Measurements from ENCODE around the gene NABP2. TPM values are rescaled to one million over a fixed set of nuclear protein-coding genes. Genes with fewer than 3 reads are reported as not detected.
"Not testable (repeated sequence)": the region's sequence is repeated elsewhere in the genome, so short reads cannot be mapped to it uniquely, and the experiment has no call there.

Gene NABP2
- total RNA-seq, 1 donor from 2014 or later, result 40.0 TPM

DNA sequence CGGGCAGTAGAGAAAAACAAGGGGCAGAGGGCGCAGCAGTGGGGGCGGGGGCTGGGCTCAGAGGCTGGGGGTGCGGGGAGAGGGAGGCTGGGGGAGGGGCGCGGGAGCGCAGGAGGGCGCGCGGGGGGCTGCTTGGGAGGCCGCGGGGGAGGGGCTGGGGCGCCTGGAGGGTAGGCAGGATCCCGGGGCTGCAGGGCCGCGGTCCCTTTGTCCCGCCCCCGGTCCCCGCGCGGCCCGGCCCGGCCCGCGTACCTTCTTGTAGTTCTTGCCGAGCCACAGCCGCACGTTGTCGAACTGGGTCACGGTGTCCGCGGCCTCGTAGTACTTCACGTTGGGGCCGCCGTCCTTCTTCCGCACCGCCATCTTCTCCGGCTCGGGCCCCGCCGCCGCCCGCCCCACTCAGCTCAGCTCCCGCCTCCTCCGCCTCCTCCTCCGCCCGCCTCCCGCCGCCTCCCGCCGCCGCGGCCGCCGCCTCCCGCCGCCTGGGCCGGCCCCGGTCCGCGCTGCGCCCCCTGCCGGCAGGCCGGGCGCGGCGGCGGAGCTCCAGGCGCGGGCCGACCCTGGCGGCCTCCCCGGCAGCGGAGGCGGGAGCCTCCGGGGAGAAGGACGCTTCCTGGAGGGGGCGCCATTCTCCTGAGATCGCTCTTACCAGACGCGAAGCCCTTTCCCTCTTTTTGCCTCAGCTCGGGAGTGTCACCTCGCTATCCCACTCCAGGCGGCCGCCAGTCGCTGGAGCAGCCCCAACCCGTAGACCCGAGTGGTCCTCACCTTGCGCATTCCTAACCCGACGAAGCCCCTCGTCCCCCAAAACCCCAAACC is 34.8 kb upstream of the NABP2 start, which contains the start of gene SMARCC2:
Gene SMARCC2 (minus strand): TSS at position 385 of the 819 bp plus-strand sequence. CDS start 22 bp downstream, at position 363.
- H3K4me3 Mint-ChIP-seq, result peak within 1 kb of the TSS; percentile 99
- H3K27me3 Mint-ChIP-seq, result peaks cover 7% of the 10 kb centered on the region
- H3K9me3 Mint-ChIP-seq, result no peaks in the 10 kb centered on the region
- peak; percentile 95 for DNase-seq (ENCODE audit: extremely low spot score, unreplicated experiment)
- H3K27ac Mint-ChIP-seq, result peak within 1 kb of the TSS; percentile 99
- H3K4me1 Mint-ChIP-seq (ENCODE audit: unreplicated experiment), result peaks cover 26% of the 10 kb centered on the region
- TF ChIP-seq, protein P1, sequence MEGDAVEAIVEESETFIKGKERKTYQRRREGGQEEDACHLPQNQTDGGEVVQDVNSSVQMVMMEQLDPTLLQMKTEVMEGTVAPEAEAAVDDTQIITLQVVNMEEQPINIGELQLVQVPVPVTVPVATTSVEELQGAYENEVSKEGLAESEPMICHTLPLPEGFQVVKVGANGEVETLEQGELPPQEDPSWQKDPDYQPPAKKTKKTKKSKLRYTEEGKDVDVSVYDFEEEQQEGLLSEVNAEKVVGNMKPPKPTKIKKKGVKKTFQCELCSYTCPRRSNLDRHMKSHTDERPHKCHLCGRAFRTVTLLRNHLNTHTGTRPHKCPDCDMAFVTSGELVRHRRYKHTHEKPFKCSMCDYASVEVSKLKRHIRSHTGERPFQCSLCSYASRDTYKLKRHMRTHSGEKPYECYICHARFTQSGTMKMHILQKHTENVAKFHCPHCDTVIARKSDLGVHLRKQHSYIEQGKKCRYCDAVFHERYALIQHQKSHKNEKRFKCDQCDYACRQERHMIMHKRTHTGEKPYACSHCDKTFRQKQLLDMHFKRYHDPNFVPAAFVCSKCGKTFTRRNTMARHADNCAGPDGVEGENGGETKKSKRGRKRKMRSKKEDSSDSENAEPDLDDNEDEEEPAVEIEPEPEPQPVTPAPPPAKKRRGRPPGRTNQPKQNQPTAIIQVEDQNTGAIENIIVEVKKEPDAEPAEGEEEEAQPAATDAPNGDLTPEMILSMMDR (conservative IDR thresholded peaks at IDR 0.05), result peak; percentile 80
- H3K36me3 Mint-ChIP-seq, result peaks cover 20% of the 10 kb centered on the region

GRCh38 chr12:56189918-56190694 is 34.0 kb upstream of the NABP2 start:
- no peaks in the 10 kb centered on the region for H3K9me3 Mint-ChIP-seq
- peak; percentile 97 for DNase-seq (ENCODE audit: extremely low spot score, unreplicated experiment)
- TF ChIP-seq, protein P1 (conservative IDR thresholded peaks at IDR 0.05), result peak; percentile 24
- H3K36me3 Mint-ChIP-seq, result peaks cover 15% of the 10 kb centered on the region
- H3K27ac Mint-ChIP-seq, result peak overlapping the region; percentile 99
- peaks cover 7% of the 10 kb centered on the region for H3K27me3 Mint-ChIP-seq
- H3K4me3 Mint-ChIP-seq, result peak overlapping the region; percentile 99
- H3K4me1 Mint-ChIP-seq (ENCODE audit: unreplicated experiment), result peaks cover 26% of the 10 kb centered on the region

- Mint-ChIP-seq H3K27me3 (peaks cover 7% of the 10 kb centered on the region), H3K36me3 (peaks cover 14% of the 10 kb centered on the region), H3K9me3 (no peaks in the 10 kb centered on the region), H3K27ac (peak overlapping the region; percentile 99), H3K4me1 (ENCODE audit: unreplicated experiment) (peaks cover 26% of the 10 kb centered on the region), H3K4me3 (peak overlapping the region; percentile 99)
- DNase-seq (ENCODE audit: extremely low spot score, unreplicated experiment), result no peak
- TF ChIP-seq, protein P1 (conservative IDR thresholded peaks at IDR 0.05), result no peak
Observed at GRCh38 chr12:56190695-56191155, 33.4 kb upstream of the NABP2 start.

DNA sequence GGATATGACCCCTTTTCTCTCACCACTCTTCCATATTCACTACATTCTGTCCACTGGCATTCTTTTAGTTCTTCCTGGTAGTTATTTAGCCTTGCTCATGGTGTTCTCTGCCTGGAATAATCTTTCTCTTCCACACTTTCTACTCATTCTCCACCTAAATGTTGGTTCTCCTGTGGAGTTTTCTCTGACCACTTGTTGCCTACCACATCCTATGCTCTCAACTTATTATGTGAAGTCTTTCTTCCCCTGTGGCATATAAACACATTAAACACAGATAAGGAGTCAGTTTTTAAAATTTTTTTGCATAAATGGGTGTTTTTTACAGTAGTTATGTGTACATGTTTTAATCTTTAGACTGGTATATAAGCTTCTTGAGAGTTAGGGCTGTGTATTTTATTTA is 31.6 kb upstream of the NABP2 start:
- TF ChIP-seq, protein P1 (conservative IDR thresholded peaks at IDR 0.05), result no peak
- peaks cover 7% of the 10 kb centered on the region for H3K27me3 Mint-ChIP-seq
- no peaks in the 10 kb centered on the region for H3K9me3 Mint-ChIP-seq
- no peak for DNase-seq (ENCODE audit: extremely low spot score, unreplicated experiment)
- peaks cover 12% of the 10 kb centered on the region for H3K36me3 Mint-ChIP-seq
- H3K4me3 Mint-ChIP-seq, result peak overlapping the region; percentile 57
- H3K27ac Mint-ChIP-seq, result peak overlapping the region; percentile 50
- peaks cover 19% of the 10 kb centered on the region for H3K4me1 Mint-ChIP-seq (ENCODE audit: unreplicated experiment)

- peak overlapping the region; percentile 57 for H3K4me3 Mint-ChIP-seq
- H3K4me1 Mint-ChIP-seq (ENCODE audit: unreplicated experiment), result peaks cover 14% of the 10 kb centered on the region
- H3K36me3 Mint-ChIP-seq, result peaks cover 12% of the 10 kb centered on the region
- TF ChIP-seq, protein P1 (conservative IDR thresholded peaks at IDR 0.05), result peak; percentile 89
- H3K27ac Mint-ChIP-seq, result peak overlapping the region; percentile 50
- peaks cover 7% of the 10 kb centered on the region for H3K27me3 Mint-ChIP-seq
- DNase-seq (ENCODE audit: extremely low spot score, unreplicated experiment), result no peak
- H3K9me3 Mint-ChIP-seq, result no peaks in the 10 kb centered on the region
Observed at GRCh38 chr12:56193025-56193578, 31.0 kb upstream of the NABP2 start.

- H3K27me3 Mint-ChIP-seq; H3K4me1 Mint-ChIP-seq (ENCODE audit: unreplicated experiment); H3K4me3 Mint-ChIP-seq; H3K9me3 Mint-ChIP-seq; H3K27ac Mint-ChIP-seq; H3K36me3 Mint-ChIP-seq; DNase-seq (ENCODE audit: extremely low spot score, unreplicated experiment): not testable (repeated sequence)
Observed at GRCh38 chr12:56196818-56197550, 27.2 kb upstream of the NABP2 start.

Data from type B pancreatic cell (in vitro differentiated cells).